HG02642 (cell line): Measurements from ENCODE around the gene LGR5.

Experiments
- ATAC-seq: cut with Tn5 transposase; IDR thresholded peaks from one replicate; pipeline ENCODE4 v1.9.1; 2021; ENCODE audit warnings: mild to moderate bottlenecking; ENCODE audit not compliant: unreplicated experiment, poor library complexity

Gene LGR5

GRCh38 chr12:71438670-71439361, 782 bp upstream of the LGR5 start:
- ATAC-seq, result no peak

DNA sequence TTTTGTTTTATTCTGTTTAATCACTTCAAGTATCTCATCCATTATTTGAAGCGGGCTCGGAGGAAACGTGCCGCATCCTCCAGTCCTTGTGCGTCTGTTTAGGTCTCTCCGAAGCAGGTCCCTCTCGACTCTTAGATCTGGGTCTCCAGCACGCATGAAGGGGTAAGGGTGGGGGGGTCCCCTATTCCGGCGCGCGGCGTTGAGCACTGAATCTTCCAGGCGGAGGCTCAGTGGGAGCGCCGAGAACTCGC, 311 bp upstream of the LGR5 start:
- no peak for ATAC-seq

DNA sequence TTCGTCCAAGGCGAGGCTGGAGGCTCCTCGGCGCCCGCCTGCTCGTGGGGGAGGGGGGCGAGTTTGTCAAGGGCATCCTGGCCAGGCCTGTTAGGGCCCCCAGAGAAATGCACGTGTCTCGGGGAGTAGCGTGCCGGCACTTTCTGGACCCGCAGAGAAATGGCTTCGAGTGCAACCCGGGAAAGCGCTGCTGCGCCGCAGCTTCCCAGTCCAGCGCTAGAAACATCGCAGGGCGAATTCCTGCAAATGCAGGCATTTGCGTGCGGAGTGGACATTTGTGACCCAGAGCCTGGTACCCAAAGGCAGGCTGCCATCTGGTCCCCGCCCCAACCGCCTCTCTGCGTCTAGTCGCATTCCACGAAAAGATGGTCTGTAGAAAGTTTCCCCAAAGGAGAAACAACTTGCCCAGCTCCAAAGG, 756 bp downstream of the LGR5 start:
- ATAC-seq, result no peak

DNA sequence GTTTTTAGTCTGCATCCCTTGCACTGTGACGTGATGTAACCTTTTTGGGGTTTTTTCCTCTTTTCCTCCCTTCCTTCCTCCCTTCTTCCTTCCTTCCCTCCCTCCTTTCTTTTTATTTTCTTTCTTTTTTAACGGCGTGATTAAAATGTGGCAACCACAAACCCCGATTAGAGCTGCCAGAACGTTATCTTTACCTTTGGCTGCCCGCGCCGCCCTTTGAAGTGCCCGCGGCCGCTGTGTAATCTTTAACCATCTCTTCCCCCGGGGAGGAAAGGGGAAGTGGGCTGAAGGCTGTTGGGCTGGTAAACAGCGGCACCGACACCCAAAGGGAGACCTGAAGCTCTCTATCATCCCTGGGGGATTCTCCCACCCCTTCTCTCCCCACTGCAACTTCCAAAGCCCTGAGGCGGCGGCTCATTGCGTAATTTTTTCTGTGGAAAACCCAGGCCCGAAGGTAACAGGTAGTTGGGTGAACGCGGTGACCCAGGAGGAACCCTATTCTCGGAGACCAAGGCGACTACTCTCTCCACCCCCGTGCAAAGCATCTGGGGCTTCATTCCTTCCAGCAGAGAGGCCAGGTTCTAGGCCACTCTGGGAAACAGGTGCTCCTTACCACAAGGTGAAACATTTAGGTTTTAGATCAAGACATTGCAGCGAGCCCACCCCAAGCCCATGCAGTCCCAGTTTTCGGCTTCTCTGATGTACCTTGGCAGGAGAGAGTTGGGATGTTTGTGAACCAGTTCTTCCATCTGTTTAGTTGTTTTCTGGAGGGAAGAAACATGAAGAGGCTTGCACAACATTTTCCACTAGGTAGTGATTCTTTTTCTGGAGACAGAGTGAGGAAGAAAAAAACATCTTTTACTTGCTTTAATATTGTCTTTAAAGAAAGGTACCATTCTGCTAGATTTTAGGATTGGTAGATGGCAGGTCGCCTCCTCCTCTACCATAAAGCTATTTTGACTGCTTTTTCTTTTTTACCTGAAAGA, 1.5 kb downstream of the LGR5 start:
- ATAC-seq, result peak; percentile 69

GRCh38 chr12:71441836-71442566, 2.4 kb downstream of the LGR5 start:
- no peak for ATAC-seq

GRCh38 chr12:71442567-71442931, 3.0 kb downstream of the LGR5 start:
- no peak for ATAC-seq

GRCh38 chr12:71445071-71445470, 5.5 kb downstream of the LGR5 start:
- no peak for ATAC-seq

DNA sequence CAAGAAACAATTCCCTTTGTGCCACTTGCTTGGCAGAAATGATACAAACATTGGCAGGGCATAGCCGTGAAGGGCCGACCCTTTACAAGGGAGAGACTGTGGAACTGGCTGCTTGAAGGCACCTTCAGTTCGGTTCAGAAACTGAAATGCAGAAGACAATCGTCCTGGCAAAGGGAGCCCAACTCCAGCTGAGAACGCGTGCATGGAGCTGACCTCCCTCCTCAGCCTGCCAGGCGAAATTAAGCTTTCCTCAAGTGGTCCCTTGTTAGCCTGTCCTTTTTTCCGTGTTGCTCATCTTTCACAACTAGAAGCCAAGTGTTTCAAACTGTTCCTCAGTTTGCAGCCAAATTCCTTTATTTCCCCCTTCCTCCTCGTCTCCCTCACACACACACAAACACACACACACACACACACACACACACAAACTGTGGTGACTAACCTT, 8.1 kb downstream of the LGR5 start:
- no peak for ATAC-seq

DNA sequence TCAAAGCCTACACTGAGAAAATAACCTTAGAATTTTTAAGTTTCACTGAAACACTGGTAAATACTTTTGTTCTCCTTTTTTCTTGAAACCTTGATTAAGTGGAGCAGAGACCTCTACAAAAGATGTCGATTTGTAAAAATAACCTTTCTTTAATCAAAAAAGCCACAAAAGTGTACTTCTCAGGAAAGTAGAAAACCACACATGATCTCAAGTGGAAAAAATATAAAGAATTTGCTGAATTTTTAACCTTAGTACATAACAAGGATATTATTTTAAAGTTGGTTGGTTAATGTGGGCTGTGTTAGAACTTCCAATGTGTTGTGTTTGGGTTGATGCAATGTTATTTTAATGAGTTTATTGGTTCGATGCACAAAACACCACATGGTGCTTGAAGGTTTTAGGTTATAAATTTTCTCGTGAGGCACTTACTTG, 8.6 kb downstream of the LGR5 start:
- ATAC-seq, result no peak

- no peak for ATAC-seq
These were observed 9.9 kb downstream of the LGR5 start for GRCh38 chr12:71449373-71450070.

DNA sequence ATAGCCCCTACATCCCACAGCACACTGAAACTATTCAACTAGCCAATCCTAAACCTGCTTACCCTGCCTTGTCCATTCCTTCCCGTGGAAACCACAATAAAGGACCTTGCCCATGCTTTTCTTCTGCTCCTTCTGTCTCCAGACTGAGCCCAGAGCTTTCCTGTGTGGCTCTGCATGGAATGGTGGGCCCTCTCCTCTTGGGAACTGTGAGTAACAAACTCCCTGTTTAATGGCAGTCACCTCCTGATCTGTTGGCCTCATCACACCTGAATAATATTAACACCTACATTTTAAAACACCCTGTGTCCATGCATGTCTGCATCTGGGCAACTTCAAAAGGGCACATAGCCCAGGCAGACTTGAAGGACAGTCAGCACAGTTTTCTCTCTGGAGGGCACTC, 12.4 kb downstream of the LGR5 start:
- no peak for ATAC-seq

DNA sequence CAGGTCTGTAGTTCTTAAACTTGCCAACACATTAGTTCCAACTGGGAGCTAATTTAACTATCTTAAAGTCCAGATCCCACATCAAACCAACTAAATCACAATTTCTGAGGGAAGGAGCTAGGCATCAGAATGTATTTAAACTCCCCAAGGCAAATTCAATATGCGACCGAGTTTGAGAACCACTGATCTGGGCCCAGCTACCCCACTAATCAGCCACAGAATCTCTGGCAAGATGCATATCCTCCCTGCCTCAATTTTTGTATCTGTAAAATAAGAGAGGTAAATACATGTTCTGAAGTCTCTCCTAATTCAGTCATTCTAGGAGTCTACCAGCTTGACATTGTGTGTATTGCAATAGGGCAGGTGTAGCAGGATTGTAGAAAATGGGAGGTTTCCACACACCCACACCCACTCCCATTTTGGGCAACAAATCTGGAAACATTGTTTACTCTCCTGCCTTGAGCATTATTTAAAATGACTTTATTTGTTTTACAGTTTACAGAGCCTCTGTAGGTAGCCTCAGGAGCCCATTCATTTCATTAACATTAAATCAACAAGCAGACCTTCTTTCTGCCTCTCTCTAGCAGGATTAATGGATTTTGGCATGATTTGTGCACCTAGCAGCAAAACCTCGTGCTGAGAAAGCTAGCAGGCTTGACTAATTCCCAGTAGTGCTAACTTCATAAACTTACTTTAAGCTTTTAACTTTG, 15.6 kb downstream of the LGR5 start:
- ATAC-seq, result no peak

- ATAC-seq, result no peak
These were observed 16.7 kb downstream of the LGR5 start for GRCh38 chr12:71456316-71456715.

DNA sequence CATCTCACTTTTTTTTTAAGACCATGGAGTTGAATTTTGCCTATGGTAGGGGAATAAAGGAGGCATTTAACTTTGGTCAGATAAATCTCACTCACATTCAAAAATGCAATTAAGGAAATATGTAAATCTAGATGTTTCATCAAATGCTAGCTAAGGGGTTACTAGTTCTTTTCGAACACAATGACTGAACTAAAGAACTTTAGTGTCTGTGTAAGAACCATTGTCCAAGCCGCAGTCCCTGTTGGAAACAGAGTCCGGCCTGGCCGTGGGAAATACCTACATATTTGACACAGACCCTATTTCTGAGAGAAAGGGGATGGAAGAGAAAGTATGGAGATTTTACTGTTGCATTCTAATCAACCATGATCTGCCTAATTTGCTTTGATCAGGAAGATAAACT, 17.4 kb downstream of the LGR5 start:
- ATAC-seq, result no peak

- ATAC-seq, result no peak
These were observed 20.7 kb downstream of the LGR5 start for GRCh38 chr12:71460318-71460717.

- ATAC-seq, result no peak
These were observed 21.4 kb downstream of the LGR5 start for GRCh38 chr12:71460850-71461609.

DNA sequence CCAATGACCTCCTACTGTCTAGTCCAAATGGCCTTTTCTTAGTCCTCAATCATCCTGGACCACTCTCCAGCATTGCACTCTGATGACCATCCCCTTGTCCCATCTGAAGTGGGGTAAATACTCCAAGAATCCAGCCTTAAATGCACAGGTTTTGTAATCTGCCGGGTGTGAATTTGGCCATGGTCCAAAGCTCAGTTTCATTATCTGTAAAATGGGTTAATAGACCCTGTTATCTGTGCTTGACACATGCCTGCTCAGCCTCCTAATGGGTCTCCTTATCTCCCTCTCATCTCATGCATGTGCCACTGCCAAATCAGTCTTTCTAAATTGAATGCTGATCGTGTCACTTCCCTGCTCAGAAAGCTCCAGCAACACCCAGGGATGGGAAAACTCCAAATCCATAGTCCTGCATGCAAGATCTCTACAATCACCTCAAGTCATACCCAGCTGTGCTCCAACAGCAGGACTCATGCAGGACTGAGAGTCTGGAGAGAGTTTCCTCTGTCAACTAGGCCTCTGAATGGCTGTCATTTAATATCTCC, 22.3 kb downstream of the LGR5 start:
- no peak for ATAC-seq

DNA sequence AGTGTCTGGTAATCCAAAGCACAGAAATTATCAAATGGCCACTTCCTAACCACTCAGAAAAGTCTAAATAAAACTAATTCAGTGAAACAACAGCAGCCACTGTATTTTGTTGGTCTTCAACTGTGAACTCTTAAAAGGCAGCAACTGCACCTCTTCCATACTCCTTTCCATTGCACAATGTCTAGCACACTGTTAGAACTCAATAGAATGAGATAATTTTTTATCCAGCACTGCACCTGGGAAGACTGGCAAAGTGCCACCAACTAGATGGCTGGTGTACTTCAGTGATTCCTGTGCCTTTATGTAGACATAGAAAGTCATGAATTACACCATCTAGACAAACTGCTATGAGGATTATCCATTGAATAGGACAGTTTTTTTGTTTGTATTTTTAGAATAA, 26.2 kb downstream of the LGR5 start:
- no peak for ATAC-seq

- ATAC-seq, result no peak
These were observed 29.7 kb downstream of the LGR5 start for GRCh38 chr12:71469258-71469750.
